ENCODE measurements around the gene RND3. TPM values are rescaled to one million over a fixed set of nuclear protein-coding genes. Genes with fewer than 3 reads are reported as not detected.

The RND3 gene, protein sequence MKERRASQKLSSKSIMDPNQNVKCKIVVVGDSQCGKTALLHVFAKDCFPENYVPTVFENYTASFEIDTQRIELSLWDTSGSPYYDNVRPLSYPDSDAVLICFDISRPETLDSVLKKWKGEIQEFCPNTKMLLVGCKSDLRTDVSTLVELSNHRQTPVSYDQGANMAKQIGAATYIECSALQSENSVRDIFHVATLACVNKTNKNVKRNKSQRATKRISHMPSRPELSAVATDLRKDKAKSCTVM
- total RNA-seq = 48.1 and 72.6 TPM in 2 replicates

DNA sequence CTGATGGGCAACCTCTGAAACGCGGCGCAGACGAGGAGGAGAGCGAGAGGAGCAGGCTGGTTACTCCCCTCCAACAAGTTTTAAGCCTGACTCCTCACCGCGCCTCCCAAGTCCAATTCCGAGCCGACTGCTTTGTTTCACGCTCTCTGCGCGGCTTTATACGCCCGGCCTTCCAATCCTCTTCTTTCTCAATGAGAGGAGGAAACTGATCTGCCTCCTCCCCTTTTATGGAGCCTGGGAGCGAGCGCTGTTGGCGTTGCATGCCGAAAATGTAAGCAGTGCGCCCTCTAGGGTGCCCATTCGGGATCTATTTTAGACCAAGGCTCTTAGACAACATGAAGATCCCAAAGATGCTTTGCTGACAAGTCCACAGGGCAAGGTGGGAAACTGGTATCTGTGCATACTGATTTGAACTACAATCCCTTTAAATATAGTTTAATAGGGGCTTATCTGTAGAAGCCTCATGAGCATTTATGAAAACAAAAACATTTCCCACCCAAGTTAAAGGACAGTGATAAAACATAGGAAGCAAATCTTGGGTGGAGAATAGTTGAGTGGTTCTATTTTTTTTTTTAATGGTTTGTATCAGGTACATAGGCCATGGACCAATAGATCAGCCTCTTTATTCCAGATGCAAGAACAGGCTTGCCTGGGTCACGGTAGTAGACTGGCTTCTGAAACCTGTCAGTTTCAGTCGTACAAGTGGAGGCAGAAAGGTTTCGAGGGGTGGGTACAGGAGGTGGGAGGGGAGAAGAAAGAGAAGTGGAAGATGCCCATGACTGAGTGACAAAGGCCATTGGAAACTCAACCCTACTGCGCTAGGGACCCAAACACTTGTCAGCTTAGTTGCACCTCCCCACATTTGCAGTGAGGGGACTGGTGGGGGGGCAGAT lies at the start of gene RND3:
TSS of gene RND3 (minus strand) at position 131 of the 893 bp plus-strand sequence. CDS start 250 bp downstream, outside the sequence.

